ENCODE data around the gene CTSH. TPM values are rescaled to one million over a fixed set of nuclear protein-coding genes. Genes with fewer than 3 reads are reported as not detected.

Gene CTSH
- total RNA-seq, 1 experiment from 2014 or later: 146 TPM

- no peak overlapping the region for H3K4me3 ChIP-seq (ENCODE audit: low read length)
- H3K9me2 ChIP-seq (replicated peaks; ENCODE audit: low read length): no peaks in the 10 kb centered on the region
- H3K9ac ChIP-seq (ENCODE audit: low read length): no peak overlapping the region
- no peak overlapping the region for H3K4me2 ChIP-seq (ENCODE audit: low read length)
- TF ChIP-seq EZH2phosphoT487 (IDR thresholded peaks at IDR 0.05; ENCODE audit: borderline replicate concordance, low read length): no peak
- TF ChIP-seq, protein P1, sequence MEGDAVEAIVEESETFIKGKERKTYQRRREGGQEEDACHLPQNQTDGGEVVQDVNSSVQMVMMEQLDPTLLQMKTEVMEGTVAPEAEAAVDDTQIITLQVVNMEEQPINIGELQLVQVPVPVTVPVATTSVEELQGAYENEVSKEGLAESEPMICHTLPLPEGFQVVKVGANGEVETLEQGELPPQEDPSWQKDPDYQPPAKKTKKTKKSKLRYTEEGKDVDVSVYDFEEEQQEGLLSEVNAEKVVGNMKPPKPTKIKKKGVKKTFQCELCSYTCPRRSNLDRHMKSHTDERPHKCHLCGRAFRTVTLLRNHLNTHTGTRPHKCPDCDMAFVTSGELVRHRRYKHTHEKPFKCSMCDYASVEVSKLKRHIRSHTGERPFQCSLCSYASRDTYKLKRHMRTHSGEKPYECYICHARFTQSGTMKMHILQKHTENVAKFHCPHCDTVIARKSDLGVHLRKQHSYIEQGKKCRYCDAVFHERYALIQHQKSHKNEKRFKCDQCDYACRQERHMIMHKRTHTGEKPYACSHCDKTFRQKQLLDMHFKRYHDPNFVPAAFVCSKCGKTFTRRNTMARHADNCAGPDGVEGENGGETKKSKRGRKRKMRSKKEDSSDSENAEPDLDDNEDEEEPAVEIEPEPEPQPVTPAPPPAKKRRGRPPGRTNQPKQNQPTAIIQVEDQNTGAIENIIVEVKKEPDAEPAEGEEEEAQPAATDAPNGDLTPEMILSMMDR (conservative IDR thresholded peaks at IDR 0.05; ENCODE audit: low read depth, low read length): no peak
- TF ChIP-seq EZH2 (IDR thresholded peaks at IDR 0.05; ENCODE audit: low read length, unreplicated experiment): no peak
- H3K27me3 ChIP-seq (ENCODE audit: low read length): no peaks in the 10 kb centered on the region
- peaks cover 5% of the 10 kb centered on the region; the same call in 1 of the 2 replicates for H3K4me1 ChIP-seq (ENCODE audit: insufficient read depth, low read length)
- no peak overlapping the region for H2AFZ ChIP-seq (ENCODE audit: low read length)
- no peaks in the 10 kb centered on the region for H3F3A ChIP-seq (ENCODE audit: low read length, unreplicated experiment)
- H3K27ac ChIP-seq (ENCODE audit: low read length): no peak overlapping the region
- ChIA-PET POLR2A (ENCODE audit: unreplicated experiment) (no interaction called here), CTCF (no interaction called here)
- no TSS peak for BruUV-seq (replicated peaks)
- H3K36me3 ChIP-seq (ENCODE audit: low read depth, low read length): no peaks in the 10 kb centered on the region
- H4K20me1 ChIP-seq (ENCODE audit: low read length): no peaks in the 10 kb centered on the region
- DNase-seq: no peak
- ATAC-seq: no peak
- no peaks in the 10 kb centered on the region for H3K79me2 ChIP-seq (ENCODE audit: low read length)
- H3K9me3 ChIP-seq (ENCODE audit: low read length): no peaks in the 10 kb centered on the region
- intact Hi-C loops (cut with micrococcal nuclease): no loop called here
Observed at GRCh38 chr15:78982736-78983135, 37.9 kb upstream of the CTSH start.

GRCh38 chr15:78981532-78982313 is 36.9 kb upstream of the CTSH start:
- Histone ChIP-seq H3K36me3 (ENCODE audit: low read depth, low read length) (no peaks in the 10 kb centered on the region), H3K27me3 (ENCODE audit: low read length) (no peaks in the 10 kb centered on the region), H3K79me2 (ENCODE audit: low read length) (no peaks in the 10 kb centered on the region), H3F3A (ENCODE audit: low read length, unreplicated experiment) (no peaks in the 10 kb centered on the region), H3K9me2 (replicated peaks; ENCODE audit: low read length) (no peaks in the 10 kb centered on the region), H3K9ac (ENCODE audit: low read length) (no peak overlapping the region), H3K4me3 (ENCODE audit: low read length) (no peak overlapping the region), H3K9me3 (ENCODE audit: low read length) (no peaks in the 10 kb centered on the region), H3K4me2 (ENCODE audit: low read length) (no peak overlapping the region), H3K27ac (ENCODE audit: low read length) (no peak overlapping the region), H2AFZ (ENCODE audit: low read length) (no peak overlapping the region), H3K4me1 (ENCODE audit: insufficient read depth, low read length) (peaks cover 5% of the 10 kb centered on the region; the same call in 1 of the 2 replicates), H4K20me1 (ENCODE audit: low read length) (no peaks in the 10 kb centered on the region)
- ChIA-PET CTCF (no interaction called here), POLR2A (ENCODE audit: unreplicated experiment) (no interaction called here)
- TF ChIP-seq EZH2phosphoT487 (IDR thresholded peaks at IDR 0.05; ENCODE audit: borderline replicate concordance, low read length): no peak
- BruUV-seq (replicated peaks): no TSS peak
- DNase-seq (no peak), ATAC-seq (no peak)
- intact Hi-C loops (cut with micrococcal nuclease): no loop called here

- H3K4me3 ChIP-seq (ENCODE audit: low read length): no peak overlapping the region
- peak overlapping the region; percentile 65 for H3K9ac ChIP-seq (ENCODE audit: low read length)
- POLR2A ChIA-PET (ENCODE audit: unreplicated experiment): no interaction called here
- no peaks in the 10 kb centered on the region for H3K9me3 ChIP-seq (ENCODE audit: low read length)
- TF ChIP-seq EZH2phosphoT487 (IDR thresholded peaks at IDR 0.05; ENCODE audit: borderline replicate concordance, low read length): no peak
- TF ChIP-seq EZH2 (IDR thresholded peaks at IDR 0.05; ENCODE audit: low read length, unreplicated experiment): no peak
- TF ChIP-seq, protein P1 (conservative IDR thresholded peaks at IDR 0.05; ENCODE audit: low read depth, low read length): peak; percentile 84
- no peak overlapping the region for H3K4me2 ChIP-seq (ENCODE audit: low read length)
- CTCF ChIA-PET: interaction anchor here (0.5 to 0.7 kb wide), 5 partner anchors 30 to 99 kb away, joined by 3 to 7 read pairs (median 3); no protein-coding TSS in a partner anchor
- no peaks in the 10 kb centered on the region for H3K79me2 ChIP-seq (ENCODE audit: low read length)
- intact Hi-C loops (cut with micrococcal nuclease): loop anchor here (1.0 to 2.0 kb wide), 3 partner anchors 29 to 70 kb away; no protein-coding TSS in a partner anchor
- H2AFZ ChIP-seq (ENCODE audit: low read length): peak overlapping the region; percentile 92
- H3K27me3 ChIP-seq (ENCODE audit: low read length): no peaks in the 10 kb centered on the region
- H3K9me2 ChIP-seq (replicated peaks; ENCODE audit: low read length): no peaks in the 10 kb centered on the region
- H3K4me1 ChIP-seq (ENCODE audit: insufficient read depth, low read length): peaks cover 5% of the 10 kb centered on the region; the same call in 1 of the 2 replicates
- BruUV-seq (replicated peaks): no TSS peak
- no peaks in the 10 kb centered on the region for H3K36me3 ChIP-seq (ENCODE audit: low read depth, low read length)
- ATAC-seq (peak; percentile 91), DNase-seq (peak; percentile 92)
- H3F3A ChIP-seq (ENCODE audit: low read length, unreplicated experiment): no peaks in the 10 kb centered on the region
- H3K27ac ChIP-seq (ENCODE audit: low read length): peak overlapping the region; percentile 19; the same call in 1 of the 2 replicates
- H4K20me1 ChIP-seq (ENCODE audit: low read length): no peaks in the 10 kb centered on the region
Observed at GRCh38 chr15:78979456-78980320, 34.8 kb upstream of the CTSH start.
